Adrenal gland (tissue), 12 donors: ENCODE measurements around the gene GNAT2. TPM values are rescaled to one million over a fixed set of nuclear protein-coding genes. Genes with fewer than 3 reads are reported as not detected.

Experiments
- DNase-seq, 7 donors: peaks; one replicate each; pipeline ENCODE4 v3.0.0-alpha.2; 2019 to 2020
- H3K27ac ChIP-seq, 5 donors: fragments of 200-600 bp; sonication (generic) in 4 of 5; 1 replicate in 3 of 5; 2 replicates in 2 of 5; pipeline versions ENCODE4 v1.5.1 to v1.8.0; 2016 to 2020; ENCODE audit warnings: mild to moderate bottlenecking in 1 of 5
- H3K27me3 ChIP-seq: fragments of 200-600 bp; 2 replicates; pipeline ENCODE4 v1.8.0; 2021
- H3K36me3 ChIP-seq, 2 donors: fragments of 200-600 bp; replicated peaks in 1 of 2; 1 replicate in 1 of 2; 2 replicates in 1 of 2; pipeline versions ENCODE4 v1.5.1 to v1.8.0; 2018 to 2022
- H3K4me1 ChIP-seq, 2 donors: fragments of 200-600 bp; replicated peaks in 1 of 2; 1 replicate in 1 of 2; 2 replicates in 1 of 2; pipeline versions ENCODE4 v1.5.1 to v1.8.0; 2018 to 2021
- H3K4me3 ChIP-seq, 4 donors: fragments of 200-600 bp; sonication (generic) in 3 of 4; one replicate each; pipeline ENCODE4 v1.5.1; 2016 to 2018
- H3K9me3 ChIP-seq, 3 donors: fragments of 200-600 bp; sonication (generic) in 1 of 3; replicated peaks in 1 of 3; 1 replicate in 2 of 3; 2 replicates in 1 of 3; pipeline versions ENCODE4 v1.5.1 to v1.8.0; 2016 to 2021
- CTCF ChIP-seq, 6 experiments: fragments of 450-650 bp in 4 of 6; fragments of 200-600 bp in 2 of 6; sonication (generic) in 1 of 6; IDR thresholded peaks; 1 replicate in 5 of 6; 2 replicates in 1 of 6; pipeline versions ENCODE4 v1.5.1 to v1.8.0; 2016 to 2021; ENCODE audit warnings: antibody characterized with exemption in 6 of 6, mild to moderate bottlenecking in 2 of 6, moderate library complexity in 1 of 6
- POLR2A ChIP-seq, 2 donors: fragments of 450-650 bp; IDR thresholded peaks; one replicate each; pipeline ENCODE4 v1.6.1; 2017; ENCODE audit warnings: antibody characterized with exemption in 2 of 2, mild to moderate bottlenecking in 2 of 2, moderate library complexity in 1 of 2
- WGBS, 4 donors: extraction: QIAGEN DNeasy Blood & Tissue Kit in 2 of 4; methylation state at CpG; one replicate each; pipeline versions ENCODE4 v1.1.5 to v1.1.7; 2013 to 2017; 5-methylcytosine and 5-hydroxymethylcytosine counted together
- intact Hi-C, 2 donors: fragments of 100-400 bp; cut with DNase I; formaldehyde crosslinking; loops; one replicate each; pipeline versions ENCODE4 v1.14.1 to v1.15.0; 2022 to 2023
- polyA plus RNA-seq, 3 donors: library from polyadenylated mRNA; stranded (reverse); fragments of 200-250 nt in 2 of 3; fragments of 350-450 nt in 1 of 3; fragmentation: Illumina TruSeq in 1 of 3; extraction: RNeasy Lipid Tissue Mini Kit (QIAGEN cat#74804) in 1 of 3; gene quantifications; one replicate each; pipeline ENCODE4 v1.2.3, GENCODE V29; 2013 to 2014
- total RNA-seq, 9 donors: library from RNA; depleted of rRNA in 4 of 9; stranded (reverse); fragments of >200 nt in 4 of 9; fragments of 120-200 nt in 1 of 9; fragmentation: NEBNext Ultra II Directional in 1 of 9; extraction: Animal tissue kit (Norgen Biotek cat#: 25700) in 1 of 9; gene quantifications; one replicate each; pipeline versions ENCODE4 v1.1.0 to v1.2.4, GENCODE V29; 2013 to 2023
- donor health status: healthy with polysubstance abuse.
- donor health status: Bipolar disorder and iron deficiency.
- donor health status: DM: yes; HTN: yes; CAD: no.
- donor health status: DM: no; HTN: no; CAD: no.
- donor health status: DM: no; HTN: no; CAD: no.
- donor health status: DM: yes; HTN: yes; CAD: no.

The GNAT2 gene
- total and polyA plus RNA-seq, 12 donors, result 0.22 to 0.95 (median 0.36) TPM; not detected in 7

DNA sequence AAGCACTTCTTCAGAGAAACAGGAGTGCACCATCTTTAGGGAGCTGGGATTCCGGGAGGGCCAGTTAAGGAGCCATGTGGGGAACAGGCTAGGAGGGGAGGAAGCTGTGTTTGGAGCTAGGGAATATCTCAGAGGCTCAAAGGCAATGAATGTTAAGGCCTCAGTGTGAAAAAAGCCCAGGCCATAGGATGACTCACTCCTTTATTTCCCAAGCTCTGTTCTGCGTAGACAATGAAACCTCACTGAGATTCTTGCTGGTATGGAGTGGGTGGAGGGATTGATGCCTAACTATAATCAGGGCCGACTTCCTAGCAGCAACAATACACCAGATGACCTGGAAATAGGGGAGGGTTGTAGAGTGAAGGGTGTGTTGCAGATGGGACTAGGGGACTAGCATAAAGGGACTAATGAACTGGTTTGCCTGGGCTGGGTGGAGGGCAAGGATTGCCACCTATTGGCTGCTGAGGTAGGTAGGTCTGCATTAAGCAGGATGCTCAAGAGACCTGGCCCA lies 2.1 kb downstream of the GNAT2 start:
- H3K4me3 ChIP-seq, result no peak overlapping the region
- WGBS, 4 donors, result 42 to 50% (median 47%) methylated on average over 3 of the region's 3 CpGs
- no peaks in the 10 kb centered on the region for H3K27me3 ChIP-seq
- peak overlapping the region; percentile 11 to 79 (median 24) for H3K27ac ChIP-seq
- no peaks in the 10 kb centered on the region for H3K9me3 ChIP-seq
- intact Hi-C loops, result no loop called here
- TF ChIP-seq CTCF (IDR thresholded peaks at IDR 0.05), result no peak
- TF ChIP-seq POLR2A (IDR thresholded peaks at IDR 0.05), result no peak
- peaks cover 12 to 22% of the 10 kb centered on the region in 2 donors for H3K4me1 ChIP-seq
- no peaks in the 10 kb centered on the region for H3K36me3 ChIP-seq
- DNase-seq, result peak in 3 of 7 donors; percentile 39 to 58 (median 45)

DNA sequence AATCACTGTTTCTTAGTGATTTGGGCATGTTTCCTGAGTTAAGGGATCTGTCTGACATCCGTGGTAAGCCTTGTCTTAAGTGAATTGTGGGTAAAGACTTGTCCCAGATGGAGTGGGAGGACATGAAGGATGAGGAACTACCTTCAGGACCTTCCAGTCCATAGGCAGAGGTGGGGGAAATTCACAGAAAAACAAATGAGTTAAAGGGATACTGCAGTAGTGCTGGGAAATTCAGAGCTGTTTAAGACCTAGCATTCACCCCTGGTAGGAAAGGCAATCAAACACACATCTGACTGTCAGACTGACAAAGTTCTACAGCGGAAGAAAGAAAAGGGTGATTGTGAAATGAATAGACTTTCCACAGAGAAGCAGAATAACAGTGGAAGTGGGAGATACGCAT lies 3.0 kb downstream of the GNAT2 start:
- Histone ChIP-seq H3K27ac (peak overlapping the region in 4 of 5 donors; percentile 11 to 79 (median 43)), H3K36me3 (no peaks in the 10 kb centered on the region), H3K9me3 (no peaks in the 10 kb centered on the region), H3K4me1 (peaks cover 4 to 13% of the 10 kb centered on the region in 2 donors), H3K4me3 (no peak overlapping the region), H3K27me3 (no peaks in the 10 kb centered on the region)
- WGBS, 4 donors, result 57 to 74% (median 66%) methylated on average over 3 of the region's 3 CpGs
- intact Hi-C loops, result no loop called here
- DNase-seq, result no peak
- TF ChIP-seq CTCF (IDR thresholded peaks at IDR 0.05) (no peak), POLR2A (IDR thresholded peaks at IDR 0.05) (no peak)

DNA sequence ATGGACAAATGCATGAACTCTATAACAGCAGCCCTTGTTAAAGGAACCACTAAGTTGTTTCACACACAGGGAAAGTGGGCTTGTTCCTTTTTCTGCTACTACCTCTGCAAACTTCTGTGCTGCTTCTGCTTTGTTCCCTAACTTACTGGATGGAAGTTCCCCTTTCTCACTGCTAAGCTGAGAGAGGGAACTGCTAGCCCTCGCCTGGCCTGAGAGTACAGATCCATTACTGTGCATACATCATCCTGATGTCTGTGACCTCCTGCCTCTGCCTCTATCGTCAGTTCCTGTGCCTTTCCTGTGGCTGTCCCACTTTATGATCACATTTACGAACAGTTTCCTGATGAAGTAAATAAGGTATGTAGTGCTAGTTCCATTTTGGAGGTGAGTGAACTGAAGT lies 3.5 kb downstream of the GNAT2 start:
- no peaks in the 10 kb centered on the region for H3K36me3 ChIP-seq
- H3K9me3 ChIP-seq, result no peaks in the 10 kb centered on the region
- H3K4me3 ChIP-seq, result no peak overlapping the region
- no peaks in the 10 kb centered on the region for H3K27me3 ChIP-seq
- 43 to 54% (median 44%) methylated on average over 3 of the region's 3 CpGs for WGBS, 4 donors
- H3K4me1 ChIP-seq, result peaks cover 0 to 8% of the 10 kb centered on the region in 2 donors
- DNase-seq, result peak in 5 of 7 donors; percentile 42 to 74 (median 63)
- H3K27ac ChIP-seq, result peak overlapping the region in 3 of 5 donors; percentile 11 to 79 (median 64)
- intact Hi-C loops, result no loop called here
- TF ChIP-seq POLR2A (IDR thresholded peaks at IDR 0.05) (peak in 1 of 2 donors; percentile 16), CTCF (IDR thresholded peaks at IDR 0.05) (no peak)

DNA sequence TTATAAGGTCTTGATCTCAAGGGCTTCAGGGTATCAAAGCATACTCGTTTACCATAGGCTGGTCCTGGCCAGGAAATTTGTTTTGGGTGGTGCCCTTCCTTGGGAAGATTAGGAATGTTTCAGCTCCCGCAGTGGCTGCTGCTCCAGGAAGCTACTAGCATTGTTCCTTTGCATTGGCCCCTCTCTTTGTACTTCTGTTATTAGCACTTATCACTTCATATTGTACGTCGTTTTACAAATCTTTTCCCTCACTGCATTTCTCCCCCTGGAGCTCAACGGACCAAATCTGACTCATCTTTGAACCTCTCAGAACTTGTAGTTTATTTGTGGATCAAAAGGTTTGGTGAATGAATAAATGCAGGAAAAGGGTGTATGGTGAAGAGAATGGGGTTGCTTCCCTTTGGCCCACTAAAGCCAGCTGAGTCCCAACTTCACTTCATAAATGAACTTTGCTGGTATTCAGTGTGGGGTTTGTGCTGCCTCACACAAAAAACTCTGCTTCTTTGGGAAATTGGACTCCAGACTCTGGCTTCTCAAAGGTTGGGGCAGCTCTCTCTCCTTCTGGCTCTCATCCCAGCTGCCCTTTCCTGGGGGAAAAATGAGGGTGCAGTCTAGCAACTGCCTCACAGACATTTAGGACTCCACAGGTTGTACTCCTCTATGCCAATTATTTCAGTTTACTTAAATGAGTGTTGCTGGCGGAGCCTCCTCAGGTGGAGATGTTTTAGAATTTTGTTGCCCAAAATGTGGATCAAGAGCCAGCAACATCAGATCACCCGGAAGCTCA lies 5.9 kb downstream of the GNAT2 start:
- no peak for TF ChIP-seq CTCF (IDR thresholded peaks at IDR 0.05)
- TF ChIP-seq POLR2A (IDR thresholded peaks at IDR 0.05), result no peak
- DNase-seq, result no peak
- WGBS, 4 donors, result 49 to 70% (median 62%) methylated on average over 7 of the region's 7 CpGs

More for the DNA sequence above, 5.9 kb downstream of the GNAT2 start:
- no peak overlapping the region for H3K4me3 ChIP-seq
- H3K27ac ChIP-seq, result no peak overlapping the region
- no peaks in the 10 kb centered on the region for H3K9me3 ChIP-seq
- H3K27me3 ChIP-seq, result no peaks in the 10 kb centered on the region
- intact Hi-C loops, result no loop called here
- no peaks in the 10 kb centered on the region for H3K36me3 ChIP-seq
- H3K4me1 ChIP-seq, result no peaks in the 10 kb centered on the region
